ENCODE results near the gene FAM3B.
"Not testable (repeated sequence)": the region's sequence is repeated elsewhere in the genome, so short reads cannot be mapped to it uniquely, and the experiment has no call there.

Gene FAM3B

GRCh38 chr21:41316200-41317062 is at the start of gene FAM3B:
FAM3B (plus strand) TSS chr21:41316801; CDS start chr21:41316880, 79 bp downstream.
- DNase-seq (ENCODE audit: low spot score): peak; percentile 21

- DNase-seq (ENCODE audit: low spot score): no peak
Observed at GRCh38 chr21:41267346-41267745, 49.3 kb upstream of the FAM3B start.

- no peak for DNase-seq (ENCODE audit: low spot score)
Observed at GRCh38 chr21:41269535-41269934, 47.1 kb upstream of the FAM3B start.

- no peak for DNase-seq (ENCODE audit: low spot score)
Observed at GRCh38 chr21:41277196-41277595, 39.4 kb upstream of the FAM3B start.

GRCh38 chr21:41277846-41278245 is 38.8 kb upstream of the FAM3B start:
- no peak for DNase-seq (ENCODE audit: low spot score)

- no peak for DNase-seq (ENCODE audit: low spot score)
Observed at GRCh38 chr21:41280115-41280919, 36.3 kb upstream of the FAM3B start.

- no peak for DNase-seq (ENCODE audit: low spot score)
Observed at GRCh38 chr21:41282412-41282811, 34.2 kb upstream of the FAM3B start.

GRCh38 chr21:41283211-41283818 is 33.3 kb upstream of the FAM3B start:
- peak; percentile 70 for DNase-seq (ENCODE audit: low spot score)

GRCh38 chr21:41289431-41289830 is 27.2 kb upstream of the FAM3B start:
- no peak for DNase-seq (ENCODE audit: low spot score)

- DNase-seq (ENCODE audit: low spot score): no peak
Observed at GRCh38 chr21:41290106-41290799, 26.3 kb upstream of the FAM3B start.

- DNase-seq (ENCODE audit: low spot score): no peak
Observed at GRCh38 chr21:41294548-41295231, 21.9 kb upstream of the FAM3B start.

- DNase-seq (ENCODE audit: low spot score): no peak
Observed at GRCh38 chr21:41295721-41296254, 20.8 kb upstream of the FAM3B start.

GRCh38 chr21:41302976-41303375 is 13.6 kb upstream of the FAM3B start:
- DNase-seq (ENCODE audit: low spot score): no peak

- DNase-seq (ENCODE audit: low spot score): no peak
Observed at GRCh38 chr21:41304068-41304720, 12.4 kb upstream of the FAM3B start.

- no peak for DNase-seq (ENCODE audit: low spot score)
Observed at GRCh38 chr21:41307219-41307618, 9.4 kb upstream of the FAM3B start.

GRCh38 chr21:41313285-41314164 is 3.1 kb upstream of the FAM3B start:
- DNase-seq (ENCODE audit: low spot score): not testable (repeated sequence)

GRCh38 chr21:41315726-41316125 is 875 bp upstream of the FAM3B start:
- DNase-seq (ENCODE audit: low spot score): no peak

GRCh38 chr21:41317063-41317392 is 427 bp downstream of the FAM3B start:
- no peak for DNase-seq (ENCODE audit: low spot score)

GRCh38 chr21:41317458-41317857 is 857 bp downstream of the FAM3B start:
- DNase-seq (ENCODE audit: low spot score): no peak

GRCh38 chr21:41318218-41318617 is 1.6 kb downstream of the FAM3B start:
- no peak for DNase-seq (ENCODE audit: low spot score)
